ENCODE results near the gene SHMT1.
"Not testable (repeated sequence)": the region's sequence is repeated elsewhere in the genome, so short reads cannot be mapped to it uniquely, and the experiment has no call there.

Gene SHMT1

GRCh38 chr17:18309202-18309601 is 54.1 kb downstream of the SHMT1 start:
- FAIRE-seq (no peak), DNase-seq (ENCODE audit: extremely low spot score, insufficient read length, low read depth) (no peak)

- not testable (repeated sequence) for FAIRE-seq; DNase-seq (ENCODE audit: extremely low spot score, insufficient read length, low read depth)
Measured at GRCh38 chr17:18303206-18303605, 60.1 kb downstream of the SHMT1 start.

GRCh38 chr17:18300725-18301480 is 62.4 kb downstream of the SHMT1 start:
- no peak for DNase-seq (ENCODE audit: extremely low spot score, insufficient read length, low read depth)
- no peak for FAIRE-seq

- DNase-seq (ENCODE audit: extremely low spot score, insufficient read length, low read depth); FAIRE-seq: not testable (repeated sequence)
Measured at GRCh38 chr17:18298061-18298460, 65.3 kb downstream of the SHMT1 start.

GRCh38 chr17:18291718-18292540 is 71.4 kb downstream of the SHMT1 start:
- no peak for FAIRE-seq
- DNase-seq (ENCODE audit: extremely low spot score, insufficient read length, low read depth): no peak

GRCh38 chr17:18285296-18285695 is 78.1 kb downstream of the SHMT1 start:
- DNase-seq (ENCODE audit: extremely low spot score, insufficient read length, low read depth) (no peak), FAIRE-seq (no peak)

- no peak for FAIRE-seq
- no peak for DNase-seq (ENCODE audit: extremely low spot score, insufficient read length, low read depth)
Measured at GRCh38 chr17:18281788-18282187, 81.6 kb downstream of the SHMT1 start.

GRCh38 chr17:18280766-18281371 is 82.5 kb downstream of the SHMT1 start:
- FAIRE-seq (no peak), DNase-seq (ENCODE audit: extremely low spot score, insufficient read length, low read depth) (no peak)

- DNase-seq (ENCODE audit: extremely low spot score, insufficient read length, low read depth) (no peak), FAIRE-seq (no peak)
Measured at GRCh38 chr17:18280249-18280648, 83.1 kb downstream of the SHMT1 start.

- FAIRE-seq: no peak
- DNase-seq (ENCODE audit: extremely low spot score, insufficient read length, low read depth): no peak
Measured at GRCh38 chr17:18278867-18279266, 84.5 kb downstream of the SHMT1 start.
